Lower leg skin (tissue), 3 donors: ENCODE results near the gene NPC1.

Experiments
- CTCF ChIP-seq, 3 donors: fragments of 450-650 bp; IDR thresholded peaks; one replicate each; pipeline ENCODE4 v1.5.1; 2016; ENCODE audit warnings: antibody characterized with exemption in 3 of 3, mild to moderate bottlenecking in 3 of 3, moderate library complexity in 2 of 3
- POLR2A ChIP-seq, 2 donors: fragments of 450-650 bp; IDR thresholded peaks; one replicate each; pipeline ENCODE4 v1.6.1; 2016 to 2017; ENCODE audit warnings: antibody characterized with exemption in 2 of 2, mild to moderate bottlenecking in 1 of 2, moderate library complexity in 1 of 2

GRCh38 chr18:23585007-23585871 is 1.1 kb downstream of the NPC1 start:
- no peak for TF ChIP-seq CTCF (IDR thresholded peaks at IDR 0.05)
- no peak for TF ChIP-seq POLR2A (IDR thresholded peaks at IDR 0.05)
